HCT116 (cell line): ENCODE data around the gene MAVS. TPM values are rescaled to one million over a fixed set of nuclear protein-coding genes. Genes with fewer than 3 reads are reported as not detected.
"Not testable (repeated sequence)": the region's sequence is repeated elsewhere in the genome, so short reads cannot be mapped to it uniquely, and the experiment has no call there.

Source experiments
- ATAC-seq: fragments of 200-7000 bp; cut with Tn5 transposase; 2 replicates; pipeline ENCODE4 v1.9.1; 2020; ENCODE audit warnings: mild to moderate bottlenecking, moderate library complexity
- BruUV-seq: library from RNA; stranded (reverse); fragments of 400-500 nt; replicated peaks from 2 replicates; lab custom pipeline; 2021; lab: Mats Ljungman, UMichigan
- CTCF ChIA-PET: fragments of 300-600 bp; sonication (Branson Sonifier 250); formaldehyde crosslinking; loops from one replicate; lab custom pipeline; 2021; ENCODE audit warnings: antibody characterized with exemption; lab: Charles Lee
- POLR2A ChIA-PET: fragments of 300-600, 350-600 bp; sonication (Branson Sonifier 250); formaldehyde crosslinking; loops from one replicate; lab custom pipeline; 2021; ENCODE audit warnings: antibody characterized with exemption; lab: Charles Lee
- RAD21 ChIA-PET, 2 experiments: fragments of 300-600 bp; sonication (Branson Sonifier 250); formaldehyde crosslinking; loops; one replicate each; lab custom pipeline; 2023; ENCODE audit warnings: low total read pairs in 2 of 2; ENCODE audit not compliant: uncharacterized antibody in 2 of 2, unreplicated experiment in 2 of 2, low non-redundant PET in 1 of 2; lab: Charles Lee
- DNase-seq: peaks from one replicate; pipeline ENCODE4 v3.0.0-alpha.2; 2010; ENCODE audit warnings: low read depth, low spot score
- H2AFZ ChIP-seq: fragments of 200-600 bp; shearing (Covaris generic), sonication (generic); 2 replicates; pipeline ENCODE4 v1.6.1; 2017; ENCODE audit warnings: low read depth, mixed run types, mixed read lengths, antibody characterized with exemption, low read length; ENCODE audit not compliant: poor library complexity, severe bottlenecking
- H3K27ac ChIP-seq: 2 replicates; pipeline ENCODE4 v1.5.1; 2012; ENCODE audit warnings: low read depth, low read length
- H3K27me3 ChIP-seq: fragments of 200-600 bp; sonication (generic); 2 replicates; pipeline ENCODE4 v1.6.1; 2016; ENCODE audit warnings: mixed run types, low read length, mixed read lengths; ENCODE audit not compliant: insufficient read depth
- H3K36me3 ChIP-seq, 2 experiments: fragments of 200-500 bp in 1 of 2; fragments of 200-600 bp in 1 of 2; sonication (Bioruptor generic) in 1 of 2; sonication (generic) in 1 of 2; 2 replicates each; pipeline versions ENCODE4 v1.5.1 to v1.6.1; 2014 to 2016; ENCODE audit warnings: low read length in 2 of 2, inconsistent platforms in 1 of 2, mixed read lengths in 1 of 2, mixed run types in 1 of 2; ENCODE audit not compliant: insufficient read depth in 2 of 2, control insufficient read depth in 1 of 2
- H3K4me1 ChIP-seq, 2 experiments: fragments of 200-600 bp in 1 of 2; sonication (generic) in 1 of 2; 2 replicates each; pipeline versions ENCODE4 v1.5.1 to v1.6.1; 2012 to 2017; ENCODE audit warnings: low read length in 2 of 2, inconsistent platforms in 1 of 2, mild to moderate bottlenecking in 1 of 2, mixed read lengths in 1 of 2, mixed run types in 1 of 2, moderate library complexity in 1 of 2; ENCODE audit not compliant: insufficient read depth in 2 of 2, control insufficient read depth in 1 of 2
- H3K4me2 ChIP-seq: fragments of 200-600 bp; sonication (generic); 2 replicates; pipeline ENCODE4 v1.6.1; 2017; ENCODE audit warnings: mixed run types, low read length, mixed read lengths
- H3K4me3 ChIP-seq, 2 experiments: fragments of 200-600 bp in 1 of 2; sonication (generic) in 1 of 2; replicated peaks in 1 of 2; 2 replicates each; pipeline ENCODE4 v1.5.1; 2011 to 2016; ENCODE audit warnings: low read length in 2 of 2, control low read depth in 1 of 2, low read depth in 1 of 2, mild to moderate bottlenecking in 1 of 2, mixed read lengths in 1 of 2, mixed run types in 1 of 2
- H3K79me2 ChIP-seq: fragments of 200-600 bp; sonication (generic); 2 replicates; pipeline ENCODE4 v1.6.1; 2017; ENCODE audit warnings: mild to moderate bottlenecking, mixed run types, low read length, moderate library complexity, mixed read lengths; ENCODE audit not compliant: insufficient read depth
- H3K9ac ChIP-seq: fragments of 200-600 bp; sonication (generic); 2 replicates; pipeline ENCODE4 v1.6.1; 2016; ENCODE audit warnings: low read length, mixed read lengths
- H3K9me2 ChIP-seq: fragments of 200-600 bp; sonication (generic), shearing (Covaris generic); 2 replicates; pipeline ENCODE4 v1.6.1; 2017; ENCODE audit warnings: mixed run types, mild to moderate bottlenecking, moderate library complexity; ENCODE audit not compliant: insufficient read depth
- H3K9me3 ChIP-seq, 2 experiments: fragments of 200-500 bp in 1 of 2; fragments of 200-600 bp in 1 of 2; sonication (Bioruptor generic) in 1 of 2; sonication (generic) in 1 of 2; 2 replicates each; pipeline ENCODE4 v1.6.1; 2014 to 2017; ENCODE audit warnings: low read length in 2 of 2, mixed read lengths in 2 of 2, inconsistent platforms in 1 of 2, low read depth in 1 of 2, mild to moderate bottlenecking in 1 of 2, mixed run types in 1 of 2, moderate library complexity in 1 of 2; ENCODE audit not compliant: control insufficient read depth in 1 of 2, insufficient read depth in 1 of 2
- H4K20me1 ChIP-seq: fragments of 200-600 bp; sonication (generic), shearing (Covaris generic); 2 replicates; pipeline ENCODE4 v1.6.1; 2017; ENCODE audit warnings: mixed run types, mild to moderate bottlenecking, moderate library complexity; ENCODE audit not compliant: insufficient read depth
- CEBPB ChIP-seq: IDR thresholded peaks from 2 replicates; pipeline ENCODE4 v1.6.1; 2012; ENCODE audit warnings: low read depth
- CTCF ChIP-seq, 3 experiments: fragments of 200-600 bp in 1 of 3; sonication (generic) in 1 of 3; IDR thresholded peaks in 2 of 3; conservative IDR thresholded peaks in 1 of 3; 2 replicates each; pipeline ENCODE4 v1.5.1; 2012 to 2017; ENCODE audit warnings: low read depth in 2 of 3, low read length in 2 of 3, antibody characterized with exemption in 1 of 3, borderline replicate concordance in 1 of 3, control low read depth in 1 of 3, mild to moderate bottlenecking in 1 of 3, mixed read lengths in 1 of 3, mixed run types in 1 of 3, moderate library complexity in 1 of 3; ENCODE audit not compliant: insufficient read depth in 1 of 3
- EGR1 ChIP-seq: IDR thresholded peaks from 2 replicates; pipeline ENCODE4 v1.6.1; 2012; ENCODE audit warnings: low read depth
- EZH2 ChIP-seq: fragments of 200-600 bp; sonication (generic); IDR thresholded peaks from 2 replicates; pipeline ENCODE4 v1.6.1; 2017; ENCODE audit warnings: antibody characterized with exemption, mixed run types
- EZH2phosphoT487 ChIP-seq: fragments of 200-600 bp; IDR thresholded peaks from 2 replicates; pipeline ENCODE4 v1.6.1; 2018; ENCODE audit warnings: antibody characterized with exemption, borderline replicate concordance
- FOSL1 ChIP-seq: IDR thresholded peaks from 2 replicates; pipeline ENCODE4 v1.6.1; 2012; ENCODE audit warnings: low read depth
- REST ChIP-seq: IDR thresholded peaks from 2 replicates; pipeline ENCODE4 v1.6.1; 2012; ENCODE audit warnings: low read depth
- TCF7L2 ChIP-seq: IDR thresholded peaks from 2 replicates; pipeline ENCODE4 v1.7.0; 2011; ENCODE audit warnings: borderline replicate concordance, inconsistent platforms; ENCODE audit not compliant: insufficient read depth, insufficient read length; ENCODE audit errors: extremely low read depth
- ZFX ChIP-seq: fragments of 450-650 bp; IDR thresholded peaks from 2 replicates; pipeline ENCODE4 v1.6.1; 2017
- intact Hi-C: fragments of 100-400 bp; cut with micrococcal nuclease; formaldehyde crosslinking; loops from 2 replicates; pipeline ENCODE4 v1.10.0; 2022
- total RNA-seq: library from RNA; stranded (reverse); gene quantifications from one replicate; pipeline ENCODE4 v1.2.1, GENCODE V29; 2021; ENCODE audit not compliant: unreplicated experiment

MAVS gene
- total RNA-seq, 1 experiment from 2014 or later, result 60.1 TPM

GRCh38 chr20:3896302-3896701 is 49.7 kb downstream of the MAVS start (continued):
- TF ChIP-seq REST (no peak), EZH2phosphoT487 (no peak), EZH2 (no peak)

- POLR2A ChIA-PET, result no interaction called here
Observed at GRCh38 chr20:3896853-3897583, 50.4 kb downstream of the MAVS start.

GRCh38 chr20:3898181-3898580 is 51.5 kb downstream of the MAVS start:
- RAD21 ChIA-PET, ATAC-seq, H3K9me3 ChIP-seq, H3K36me3 ChIP-seq, intact Hi-C loops, H2AFZ ChIP-seq, H3K9ac ChIP-seq, H3K27me3 ChIP-seq, H3K4me3 ChIP-seq, BruUV-seq, H3K9me2 ChIP-seq, H3K27ac ChIP-seq, POLR2A ChIA-PET, DNase-seq: not testable (repeated sequence)
- CTCF ChIA-PET, result interaction anchor here (1.2 kb wide), 1 partner anchor 43 kb away, joined by 3 read pairs; no protein-coding TSS in a partner anchor
- H3K4me1 ChIP-seq, result peaks cover 33 to 61% of the 10 kb centered on the region in 2 experiments
- H4K20me1 ChIP-seq, result peaks cover 53% of the 10 kb centered on the region
- peaks cover 100% of the 10 kb centered on the region for H3K79me2 ChIP-seq
- peak overlapping the region; percentile 18; the same call in 1 of the 2 replicates for H3K4me2 ChIP-seq

More at GRCh38 chr20:3896853-3897583, 50.4 kb downstream of the MAVS start:
- no TSS peak for BruUV-seq
- ATAC-seq (no peak), DNase-seq (no peak)
- Histone ChIP-seq H4K20me1 (peaks cover 51% of the 10 kb centered on the region), H3K27ac (no peak overlapping the region), H3K36me3 (peaks cover 0 to 6% of the 10 kb centered on the region in 2 experiments; a peak in 3 of 4 replicates), H3K9ac (no peak overlapping the region), H3K9me2 (no peaks in the 10 kb centered on the region), H3K9me3 (no peaks in the 10 kb centered on the region), H2AFZ (no peak overlapping the region), H3K4me1 (peaks cover 34 to 61% of the 10 kb centered on the region in 2 experiments), H3K27me3 (no peaks in the 10 kb centered on the region), H3K79me2 (peaks cover 100% of the 10 kb centered on the region), H3K4me3 (no peak overlapping the region)
- ChIA-PET CTCF (interaction anchor here (1.2 kb wide), 1 partner anchor 42 kb away, joined by 3 read pairs; no protein-coding TSS in a partner anchor), RAD21 (no interaction called here)
- intact Hi-C loops, result no loop called here
- TF ChIP-seq EGR1 (no peak), TCF7L2 (no peak), CEBPB (no peak), ZFX (no peak), CTCF (IDR thresholded peaks at IDR 0.05 in 2 of 3, conservative IDR thresholded peaks at IDR 0.05 in 1 of 3; ENCODE audit: borderline replicate concordance in 1 of 3, insufficient read depth in 1 of 3, low read depth in 2 of 3, low read length in 2 of 3) (no peak), FOSL1 (no peak)
- TF ChIP-seq, all 23 proteins: peak for 0
- no peak overlapping the region for H3K4me2 ChIP-seq
